Measurements from ENCODE around the gene PLCD3.
"Not testable (repeated sequence)": the region's sequence is repeated elsewhere in the genome, so short reads cannot be mapped to it uniquely, and the experiment has no call there.

Gene PLCD3

GRCh38 chr17:45131616-45132319 is 547 bp downstream of the PLCD3 start:
- peak; percentile 45 for DNase-seq

- DNase-seq: no peak
These were observed 1.4 kb downstream of the PLCD3 start for GRCh38 chr17:45130681-45131615.

GRCh38 chr17:45129940-45130680 is 2.2 kb downstream of the PLCD3 start:
- no peak for DNase-seq

- DNase-seq: no peak
These were observed 2.8 kb downstream of the PLCD3 start for GRCh38 chr17:45129426-45129939.

- DNase-seq: no peak
These were observed 3.3 kb downstream of the PLCD3 start for GRCh38 chr17:45128989-45129388.

GRCh38 chr17:45128331-45128730 is 4.0 kb downstream of the PLCD3 start:
- no peak for DNase-seq

- no peak for DNase-seq
These were observed 4.6 kb downstream of the PLCD3 start for GRCh38 chr17:45127548-45128300.

GRCh38 chr17:45127207-45127547 is 5.1 kb downstream of the PLCD3 start:
- DNase-seq: no peak

- no peak for DNase-seq
These were observed 6.8 kb downstream of the PLCD3 start for GRCh38 chr17:45125509-45125908.

- not testable (repeated sequence) for DNase-seq
These were observed 7.6 kb downstream of the PLCD3 start for GRCh38 chr17:45124797-45125122.

- DNase-seq: peak; percentile 26
These were observed 8.2 kb downstream of the PLCD3 start for GRCh38 chr17:45123930-45124796.

GRCh38 chr17:45123076-45123770 is 9.1 kb downstream of the PLCD3 start:
- DNase-seq: no peak

GRCh38 chr17:45121055-45121454 is 11.3 kb downstream of the PLCD3 start:
- no peak for DNase-seq

- no peak for DNase-seq
These were observed 11.8 kb downstream of the PLCD3 start for GRCh38 chr17:45120558-45120957.

- no peak for DNase-seq
These were observed 12.4 kb downstream of the PLCD3 start for GRCh38 chr17:45119964-45120363.

- no peak for DNase-seq
These were observed 13.6 kb downstream of the PLCD3 start for GRCh38 chr17:45118691-45119090.

- no peak for DNase-seq
These were observed 14.3 kb downstream of the PLCD3 start for GRCh38 chr17:45117848-45118646.

- no peak for DNase-seq
These were observed 15.0 kb downstream of the PLCD3 start for GRCh38 chr17:45117334-45117733.

GRCh38 chr17:45116434-45117016 is 15.8 kb downstream of the PLCD3 start:
- no peak for DNase-seq

GRCh38 chr17:45115871-45116270 is 16.4 kb downstream of the PLCD3 start:
- DNase-seq: no peak
